HEK293 (cell line): Measurements from ENCODE around the gene NEMP1.

Source experiments
- SETDB1 ChIP-seq: IDR thresholded peaks from one replicate; pipeline ENCODE4 v1.6.1; 2017; ENCODE audit warnings: mild to moderate bottlenecking, low read length, moderate library complexity, mixed read lengths; ENCODE audit not compliant: insufficient read length
- YY2 ChIP-seq: fragments of 450-650 bp; formaldehyde crosslinking; IDR thresholded peaks from 2 replicates; pipeline ENCODE4 v1.5.1; 2016; ENCODE audit warnings: missing biosample characterization, missing genetic modification characterization
- ZBTB20 ChIP-seq: fragments of 450-650 bp; formaldehyde crosslinking; IDR thresholded peaks from 2 replicates; pipeline ENCODE4 v1.5.1; 2016; ENCODE audit warnings: missing biosample characterization, missing genetic modification characterization
- ZNF514 ChIP-seq: fragments of 450-650 bp; formaldehyde crosslinking; IDR thresholded peaks from 2 replicates; pipeline ENCODE4 v1.5.1; 2016; ENCODE audit warnings: missing biosample characterization, missing genetic modification characterization
- TF ChIP-seq, protein P1 (sequence below): fragments of 450-650 bp; formaldehyde crosslinking; IDR thresholded peaks from 2 replicates; pipeline ENCODE4 v1.5.1; 2016; ENCODE audit warnings: missing biosample characterization, missing genetic modification characterization
- TF ChIP-seq, protein P2 (sequence below): IDR thresholded peaks from 2 replicates; pipeline ENCODE4 v1.6.1; 2011; ENCODE audit warnings: mild to moderate bottlenecking, low read depth, low read length, borderline replicate concordance

DNA sequence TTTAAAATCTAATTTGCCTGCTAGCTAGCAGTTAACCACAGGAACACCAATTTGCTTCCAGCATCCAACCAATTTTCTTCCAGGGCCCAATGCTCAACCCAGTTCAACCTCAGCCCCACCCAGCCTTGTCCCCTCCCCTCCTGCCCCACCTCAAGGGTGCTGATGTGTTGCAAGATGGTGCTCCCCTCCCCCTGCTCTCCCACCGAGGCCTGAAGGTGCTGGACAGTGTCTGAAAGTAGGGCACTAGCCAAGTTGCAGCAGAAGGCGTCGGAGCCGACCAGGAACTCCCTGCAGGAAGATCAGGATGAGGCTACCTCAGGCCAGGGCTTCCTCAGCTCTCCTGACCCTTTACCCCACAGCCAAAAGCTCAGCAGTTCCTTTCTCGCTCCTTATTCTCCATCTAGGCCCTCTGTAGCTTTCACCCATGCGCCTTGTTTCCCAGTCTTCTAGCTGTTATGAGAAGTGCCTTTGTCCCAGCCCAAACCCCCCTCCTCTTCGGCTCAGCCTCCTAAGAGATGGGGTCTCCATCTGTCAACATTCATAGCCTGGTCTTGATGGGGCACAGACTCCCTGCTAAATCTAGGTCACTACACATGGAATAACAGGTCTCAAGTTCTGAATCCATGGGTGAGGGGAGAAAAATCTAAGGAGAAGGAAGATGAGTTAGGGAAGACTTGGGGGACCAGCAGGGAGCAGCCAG, 29.0 kb upstream of the NEMP1 start:
- TF ChIP-seq, protein P1, sequence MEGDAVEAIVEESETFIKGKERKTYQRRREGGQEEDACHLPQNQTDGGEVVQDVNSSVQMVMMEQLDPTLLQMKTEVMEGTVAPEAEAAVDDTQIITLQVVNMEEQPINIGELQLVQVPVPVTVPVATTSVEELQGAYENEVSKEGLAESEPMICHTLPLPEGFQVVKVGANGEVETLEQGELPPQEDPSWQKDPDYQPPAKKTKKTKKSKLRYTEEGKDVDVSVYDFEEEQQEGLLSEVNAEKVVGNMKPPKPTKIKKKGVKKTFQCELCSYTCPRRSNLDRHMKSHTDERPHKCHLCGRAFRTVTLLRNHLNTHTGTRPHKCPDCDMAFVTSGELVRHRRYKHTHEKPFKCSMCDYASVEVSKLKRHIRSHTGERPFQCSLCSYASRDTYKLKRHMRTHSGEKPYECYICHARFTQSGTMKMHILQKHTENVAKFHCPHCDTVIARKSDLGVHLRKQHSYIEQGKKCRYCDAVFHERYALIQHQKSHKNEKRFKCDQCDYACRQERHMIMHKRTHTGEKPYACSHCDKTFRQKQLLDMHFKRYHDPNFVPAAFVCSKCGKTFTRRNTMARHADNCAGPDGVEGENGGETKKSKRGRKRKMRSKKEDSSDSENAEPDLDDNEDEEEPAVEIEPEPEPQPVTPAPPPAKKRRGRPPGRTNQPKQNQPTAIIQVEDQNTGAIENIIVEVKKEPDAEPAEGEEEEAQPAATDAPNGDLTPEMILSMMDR (tag by site-specific recombination): no peak
- no peak for TF ChIP-seq SETDB1
- TF ChIP-seq ZBTB20: no peak
- no peak for TF ChIP-seq YY2 (tag by site-specific recombination)
- TF ChIP-seq, protein P2, sequence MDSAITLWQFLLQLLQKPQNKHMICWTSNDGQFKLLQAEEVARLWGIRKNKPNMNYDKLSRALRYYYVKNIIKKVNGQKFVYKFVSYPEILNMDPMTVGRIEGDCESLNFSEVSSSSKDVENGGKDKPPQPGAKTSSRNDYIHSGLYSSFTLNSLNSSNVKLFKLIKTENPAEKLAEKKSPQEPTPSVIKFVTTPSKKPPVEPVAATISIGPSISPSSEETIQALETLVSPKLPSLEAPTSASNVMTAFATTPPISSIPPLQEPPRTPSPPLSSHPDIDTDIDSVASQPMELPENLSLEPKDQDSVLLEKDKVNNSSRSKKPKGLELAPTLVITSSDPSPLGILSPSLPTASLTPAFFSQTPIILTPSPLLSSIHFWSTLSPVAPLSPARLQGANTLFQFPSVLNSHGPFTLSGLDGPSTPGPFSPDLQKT: no peak
- no peak for TF ChIP-seq ZNF514 (tag by site-specific recombination)
